ENCODE data around the gene TNS1.

The TNS1 gene

GRCh38 chr2:217807753-217808152 lies 195.0 kb downstream of the TNS1 start:
- Histone ChIP-seq H3K9me3 (ENCODE audit: low read length) (no peaks in the 10 kb centered on the region), H3K4me3 (ENCODE audit: low read depth in 1 of 2, low read length in 2 of 2) (no peak overlapping the region), H3K27ac (ENCODE audit: low read depth, low read length) (peak overlapping the region; percentile 70), H3K4me1 (ENCODE audit: insufficient read depth, low read length) (peaks cover 55% of the 10 kb centered on the region), H3K36me3 (ENCODE audit: insufficient read depth, low read length) (peaks cover 100% of the 10 kb centered on the region), H3K27me3 (ENCODE audit: control insufficient read depth in 1 of 2, insufficient read depth in 2 of 2, low read length in 2 of 2) (no peaks in the 10 kb centered on the region), H3K9ac (ENCODE audit: low read length) (no peak overlapping the region)

DNA sequence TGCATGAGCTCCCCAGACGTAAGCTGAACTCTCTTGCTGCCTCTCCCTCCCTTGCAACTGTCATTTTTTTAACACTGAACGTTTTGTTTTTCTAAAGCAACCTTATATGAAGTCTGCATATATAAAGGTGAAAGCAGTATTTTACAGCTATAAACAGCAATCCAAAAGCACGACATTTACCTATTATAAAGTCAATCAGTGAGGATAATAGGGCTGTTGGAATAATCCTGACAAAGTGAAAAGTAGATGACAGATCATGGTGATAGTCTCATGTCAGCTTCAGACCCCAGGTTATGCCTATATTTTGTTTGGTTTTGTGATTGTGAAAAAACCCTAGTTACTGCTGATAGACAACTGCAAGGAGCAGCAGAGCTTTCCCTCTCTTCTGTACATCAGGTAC lies 195.8 kb downstream of the TNS1 start:
- peak overlapping the region; percentile 70 for H3K27ac ChIP-seq (ENCODE audit: low read depth, low read length)

GRCh38 chr2:217806482-217806765 lies 196.4 kb downstream of the TNS1 start:
- H3K36me3 ChIP-seq (ENCODE audit: insufficient read depth, low read length), result peaks cover 99% of the 10 kb centered on the region
- H3K27me3 ChIP-seq (ENCODE audit: control insufficient read depth in 1 of 2, insufficient read depth in 2 of 2, low read length in 2 of 2), result no peaks in the 10 kb centered on the region
- peak overlapping the region; percentile 70 for H3K27ac ChIP-seq (ENCODE audit: low read depth, low read length)
- H3K9ac ChIP-seq (ENCODE audit: low read length), result no peak overlapping the region
- H3K9me3 ChIP-seq (ENCODE audit: low read length), result no peaks in the 10 kb centered on the region
- no peak overlapping the region for H3K4me3 ChIP-seq (ENCODE audit: low read depth in 1 of 2, low read length in 2 of 2)
- H3K4me1 ChIP-seq (ENCODE audit: insufficient read depth, low read length), result peaks cover 63% of the 10 kb centered on the region

More for the DNA sequence above, 195.8 kb downstream of the TNS1 start:
- H3K9ac ChIP-seq (ENCODE audit: low read length), result no peak overlapping the region
- H3K4me1 ChIP-seq (ENCODE audit: insufficient read depth, low read length), result peaks cover 57% of the 10 kb centered on the region
- peaks cover 99% of the 10 kb centered on the region for H3K36me3 ChIP-seq (ENCODE audit: insufficient read depth, low read length)
- no peaks in the 10 kb centered on the region for H3K27me3 ChIP-seq (ENCODE audit: control insufficient read depth in 1 of 2, insufficient read depth in 2 of 2, low read length in 2 of 2)
- H3K9me3 ChIP-seq (ENCODE audit: low read length), result no peaks in the 10 kb centered on the region
- H3K4me3 ChIP-seq (ENCODE audit: low read depth in 1 of 2, low read length in 2 of 2), result no peak overlapping the region

- H3K27me3 ChIP-seq (ENCODE audit: control insufficient read depth in 1 of 2, insufficient read depth in 2 of 2, low read length in 2 of 2), result no peaks in the 10 kb centered on the region
- no peak overlapping the region for H3K4me3 ChIP-seq (ENCODE audit: low read depth in 1 of 2, low read length in 2 of 2)
- no peak overlapping the region for H3K9ac ChIP-seq (ENCODE audit: low read length)
- peaks cover 67% of the 10 kb centered on the region for H3K4me1 ChIP-seq (ENCODE audit: insufficient read depth, low read length)
- H3K36me3 ChIP-seq (ENCODE audit: insufficient read depth, low read length), result peaks cover 99% of the 10 kb centered on the region
- H3K27ac ChIP-seq (ENCODE audit: low read depth, low read length), result peak overlapping the region; percentile 40
- no peaks in the 10 kb centered on the region for H3K9me3 ChIP-seq (ENCODE audit: low read length)
Observed at GRCh38 chr2:217805668-217806481, 196.9 kb downstream of the TNS1 start.

GRCh38 chr2:217804791-217805667 lies 197.8 kb downstream of the TNS1 start:
- Histone ChIP-seq H3K9me3 (ENCODE audit: low read length) (no peaks in the 10 kb centered on the region), H3K27ac (ENCODE audit: low read depth, low read length) (no peak overlapping the region), H3K4me3 (ENCODE audit: low read depth in 1 of 2, low read length in 2 of 2) (no peak overlapping the region), H3K27me3 (ENCODE audit: control insufficient read depth in 1 of 2, insufficient read depth in 2 of 2, low read length in 2 of 2) (no peaks in the 10 kb centered on the region), H3K36me3 (ENCODE audit: insufficient read depth, low read length) (peaks cover 97% of the 10 kb centered on the region), H3K4me1 (ENCODE audit: insufficient read depth, low read length) (peaks cover 62% of the 10 kb centered on the region), H3K9ac (ENCODE audit: low read length) (no peak overlapping the region)

DNA sequence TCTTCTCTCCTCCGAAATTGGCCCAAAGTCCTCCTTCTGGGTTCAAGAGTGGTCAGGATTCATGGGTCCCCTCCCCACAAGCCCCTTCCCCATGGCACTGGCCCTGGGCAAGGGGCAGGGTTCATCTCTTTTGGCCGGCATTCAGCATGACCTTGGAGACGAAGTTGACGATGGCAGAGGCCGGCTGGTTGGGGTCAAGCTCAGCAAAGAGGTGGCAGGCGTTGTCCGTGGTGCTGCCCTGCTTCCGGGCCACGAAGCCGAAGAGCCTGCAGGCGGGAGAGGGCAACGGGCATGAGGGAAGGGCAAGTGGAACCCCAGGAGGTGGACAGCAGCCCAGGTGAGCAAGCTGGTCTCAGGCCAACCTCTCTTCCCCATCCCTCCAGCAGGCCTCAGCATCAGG lies 198.5 kb downstream of the TNS1 start:
- Histone ChIP-seq H3K4me3 (ENCODE audit: low read depth in 1 of 2, low read length in 2 of 2) (no peak overlapping the region), H3K27me3 (ENCODE audit: control insufficient read depth in 1 of 2, insufficient read depth in 2 of 2, low read length in 2 of 2) (no peaks in the 10 kb centered on the region), H3K9me3 (ENCODE audit: low read length) (no peaks in the 10 kb centered on the region), H3K9ac (ENCODE audit: low read length) (no peak overlapping the region), H3K27ac (ENCODE audit: low read depth, low read length) (no peak overlapping the region), H3K4me1 (ENCODE audit: insufficient read depth, low read length) (peaks cover 57% of the 10 kb centered on the region), H3K36me3 (ENCODE audit: insufficient read depth, low read length) (peaks cover 90% of the 10 kb centered on the region)

DNA sequence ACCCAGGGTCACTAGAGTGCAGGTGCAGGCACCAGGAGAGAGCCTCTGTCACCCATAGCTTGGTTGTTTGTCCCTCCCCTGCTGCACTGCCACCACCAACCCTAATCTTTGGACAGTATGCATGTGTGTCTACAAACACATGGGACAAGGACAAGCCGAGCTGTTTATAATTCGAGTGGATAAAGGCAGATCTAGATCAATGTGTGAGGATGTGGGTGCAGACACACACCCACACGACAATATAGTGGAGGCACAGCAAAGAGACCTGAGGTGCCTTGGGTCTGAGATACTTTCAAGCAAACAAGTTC lies 199.2 kb downstream of the TNS1 start:
- Histone ChIP-seq H3K4me1 (ENCODE audit: insufficient read depth, low read length) (peaks cover 52% of the 10 kb centered on the region), H3K4me3 (ENCODE audit: low read depth in 1 of 2, low read length in 2 of 2) (no peak overlapping the region), H3K9me3 (ENCODE audit: low read length) (no peaks in the 10 kb centered on the region), H3K27ac (ENCODE audit: low read depth, low read length) (no peak overlapping the region), H3K9ac (ENCODE audit: low read length) (no peak overlapping the region), H3K36me3 (ENCODE audit: insufficient read depth, low read length) (peaks cover 83% of the 10 kb centered on the region), H3K27me3 (ENCODE audit: control insufficient read depth in 1 of 2, insufficient read depth in 2 of 2, low read length in 2 of 2) (no peaks in the 10 kb centered on the region)

- Histone ChIP-seq H3K27ac (ENCODE audit: low read depth, low read length) (no peak overlapping the region), H3K4me1 (ENCODE audit: insufficient read depth, low read length) (peaks cover 47% of the 10 kb centered on the region), H3K9me3 (ENCODE audit: low read length) (no peaks in the 10 kb centered on the region), H3K9ac (ENCODE audit: low read length) (no peak overlapping the region), H3K36me3 (ENCODE audit: insufficient read depth, low read length) (peaks cover 77% of the 10 kb centered on the region), H3K4me3 (ENCODE audit: low read depth in 1 of 2, low read length in 2 of 2) (no peak overlapping the region), H3K27me3 (ENCODE audit: control insufficient read depth in 1 of 2, insufficient read depth in 2 of 2, low read length in 2 of 2) (no peaks in the 10 kb centered on the region)
Observed at GRCh38 chr2:217802876-217803652, 199.7 kb downstream of the TNS1 start.

- Histone ChIP-seq H3K27me3 (ENCODE audit: control insufficient read depth in 1 of 2, insufficient read depth in 2 of 2, low read length in 2 of 2) (no peaks in the 10 kb centered on the region), H3K9ac (ENCODE audit: low read length) (no peak overlapping the region), H3K4me1 (ENCODE audit: insufficient read depth, low read length) (peaks cover 42% of the 10 kb centered on the region), H3K36me3 (ENCODE audit: insufficient read depth, low read length) (peaks cover 69% of the 10 kb centered on the region), H3K27ac (ENCODE audit: low read depth, low read length) (no peak overlapping the region), H3K4me3 (ENCODE audit: low read depth in 1 of 2, low read length in 2 of 2) (no peak overlapping the region), H3K9me3 (ENCODE audit: low read length) (no peaks in the 10 kb centered on the region)
Observed at GRCh38 chr2:217802266-217802665, 200.5 kb downstream of the TNS1 start.

DNA sequence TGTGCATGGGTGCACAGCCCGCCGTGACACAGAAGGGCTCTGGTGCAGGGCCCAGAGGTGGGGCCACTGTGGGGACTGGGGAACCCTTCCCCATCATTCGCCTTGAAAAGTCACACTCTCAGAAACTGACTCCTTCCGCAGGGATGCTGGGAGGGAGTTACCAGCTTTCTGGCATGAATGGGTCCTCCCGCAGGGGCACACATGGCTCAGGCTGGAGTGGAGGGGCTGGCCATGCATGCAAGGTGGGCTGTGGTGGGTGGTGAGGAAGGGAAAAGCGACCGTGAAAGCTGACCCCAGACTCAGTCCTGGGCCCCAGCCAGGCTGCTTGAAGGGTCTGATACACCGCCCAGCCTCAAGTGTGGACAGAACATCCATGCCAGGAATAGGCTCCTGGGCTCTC lies 201.1 kb downstream of the TNS1 start:
- H3K9me3 ChIP-seq (ENCODE audit: low read length), result no peaks in the 10 kb centered on the region
- H3K9ac ChIP-seq (ENCODE audit: low read length), result no peak overlapping the region
- H3K4me1 ChIP-seq (ENCODE audit: insufficient read depth, low read length), result peaks cover 39% of the 10 kb centered on the region
- no peaks in the 10 kb centered on the region for H3K27me3 ChIP-seq (ENCODE audit: control insufficient read depth in 1 of 2, insufficient read depth in 2 of 2, low read length in 2 of 2)
- H3K36me3 ChIP-seq (ENCODE audit: insufficient read depth, low read length), result peaks cover 64% of the 10 kb centered on the region
- H3K4me3 ChIP-seq (ENCODE audit: low read depth in 1 of 2, low read length in 2 of 2), result no peak overlapping the region
- no peak overlapping the region for H3K27ac ChIP-seq (ENCODE audit: low read depth, low read length)

- H3K27ac ChIP-seq (ENCODE audit: low read depth, low read length), result peak overlapping the region; percentile 48
- H3K36me3 ChIP-seq (ENCODE audit: insufficient read depth, low read length), result peaks cover 58% of the 10 kb centered on the region
- peaks cover 34% of the 10 kb centered on the region for H3K4me1 ChIP-seq (ENCODE audit: insufficient read depth, low read length)
- H3K9me3 ChIP-seq (ENCODE audit: low read length), result no peaks in the 10 kb centered on the region
- H3K27me3 ChIP-seq (ENCODE audit: control insufficient read depth in 1 of 2, insufficient read depth in 2 of 2, low read length in 2 of 2), result no peaks in the 10 kb centered on the region
- no peak overlapping the region for H3K4me3 ChIP-seq (ENCODE audit: low read depth in 1 of 2, low read length in 2 of 2)
- no peak overlapping the region for H3K9ac ChIP-seq (ENCODE audit: low read length)
Observed at GRCh38 chr2:217801115-217801531, 201.7 kb downstream of the TNS1 start.
